SK-N-SH (cell line): Measurements from ENCODE around the gene TRAPPC12. TPM values are rescaled to one million over a fixed set of nuclear protein-coding genes. Genes with fewer than 3 reads are reported as not detected.

ENCODE experiments used
- CTCF ChIA-PET: fragments of 300-600, 350-600 bp; formaldehyde crosslinking; extraction: SDS; loops from one replicate; lab custom pipeline; 2021; lab: Yijun Ruan, JAX
- POLR2A ChIA-PET: fragments of 350-600 bp; sonication (Branson Sonifier 250); formaldehyde crosslinking; extraction: SDS; loops from one replicate; lab custom pipeline; 2020; ENCODE audit warnings: antibody characterized with exemption, inconsistent platforms; lab: Yijun Ruan, JAX
- DNase-seq: peaks from one replicate; pipeline ENCODE4 v3.0.0; 2012
- H2AFZ ChIP-seq: fragments of 200-600 bp; sonication (generic); 2 replicates; pipeline ENCODE4 v1.8.1; 2016; ENCODE audit warnings: antibody characterized with exemption, mild to moderate bottlenecking, low read depth
- H3F3A ChIP-seq: fragments of 200-600 bp; sonication (generic); replicated peaks from 2 replicates; pipeline ENCODE3; 2016; ENCODE audit warnings: antibody characterized with exemption, mild to moderate bottlenecking; ENCODE audit not compliant: insufficient read depth
- H3K27ac ChIP-seq, 2 experiments: fragments of 200-500 bp in 1 of 2; fragments of 200-600 bp in 1 of 2; sonication (Bioruptor generic) in 1 of 2; sonication (generic), shearing (Covaris generic) in 1 of 2; 2 replicates each; pipeline versions ENCODE4 v1.5.1 to v1.6.1; 2014 to 2016; ENCODE audit warnings: low read depth in 2 of 2, inconsistent platforms in 1 of 2, low read length in 1 of 2, mild to moderate bottlenecking in 1 of 2, mixed read lengths in 1 of 2
- H3K27me3 ChIP-seq: fragments of 200-600 bp; sonication (generic), shearing (Covaris generic); 2 replicates; pipeline ENCODE4 v1.6.1; 2016; ENCODE audit warnings: mixed run types; ENCODE audit not compliant: insufficient read depth
- H3K36me3 ChIP-seq, 2 experiments: fragments of 200-500 bp in 1 of 2; fragments of 200-600 bp in 1 of 2; sonication (Bioruptor generic) in 1 of 2; sonication (generic) in 1 of 2; replicated peaks in 1 of 2; 2 replicates each; pipeline versions ENCODE3 to v1.5.1; 2014 to 2016; ENCODE audit warnings: low read length in 1 of 2, mild to moderate bottlenecking in 1 of 2; ENCODE audit not compliant: insufficient read depth in 2 of 2, control insufficient read depth in 1 of 2
- H3K4me1 ChIP-seq, 2 experiments: fragments of 200-500 bp in 1 of 2; fragments of 200-600 bp in 1 of 2; sonication (Bioruptor generic) in 1 of 2; sonication (generic), shearing (Covaris generic) in 1 of 2; 2 replicates each; pipeline versions ENCODE4 v1.5.1 to v1.6.1; 2014 to 2016; ENCODE audit warnings: low read depth in 1 of 2, low read length in 1 of 2, mixed run types in 1 of 2; ENCODE audit not compliant: insufficient read depth in 2 of 2, control insufficient read depth in 1 of 2
- H3K4me2 ChIP-seq: fragments of 200-600 bp; sonication (generic), shearing (Covaris generic); 2 replicates; pipeline ENCODE4 v1.6.1; 2017; ENCODE audit warnings: mixed run types
- H3K4me3 ChIP-seq, 2 experiments: fragments of 200-500 bp in 1 of 2; fragments of 200-600 bp in 1 of 2; sonication (Bioruptor generic) in 1 of 2; sonication (generic), shearing (Covaris generic) in 1 of 2; 2 replicates each; pipeline versions ENCODE4 v1.5.1 to v1.8.1; 2014 to 2016; ENCODE audit warnings: low read depth in 2 of 2, inconsistent platforms in 1 of 2, low read length in 1 of 2, mild to moderate bottlenecking in 1 of 2, mixed read lengths in 1 of 2, moderate library complexity in 1 of 2
- H3K79me2 ChIP-seq: fragments of 200-600 bp; sonication (generic); 2 replicates; pipeline ENCODE4 v1.8.1; 2017; ENCODE audit warnings: mild to moderate bottlenecking; ENCODE audit not compliant: insufficient read depth
- H3K9ac ChIP-seq: fragments of 200-600 bp; sonication (generic); 2 replicates; pipeline ENCODE4 v1.6.1; 2017; ENCODE audit warnings: mixed run types
- H3K9me2 ChIP-seq: fragments of 200-600 bp; sonication (generic); 2 replicates; pipeline ENCODE4 v1.6.1; 2017; ENCODE audit warnings: mixed run types
- H3K9me3 ChIP-seq: fragments of 200-600 bp; sonication (generic); 2 replicates; pipeline ENCODE4 v1.6.1; 2017; ENCODE audit warnings: mixed run types, mild to moderate bottlenecking, moderate library complexity
- H4K20me1 ChIP-seq: fragments of 200-600 bp; sonication (generic); 2 replicates; pipeline ENCODE4 v1.6.1; 2017; ENCODE audit warnings: mild to moderate bottlenecking, mixed run types; ENCODE audit not compliant: insufficient read depth
- ELF1 ChIP-seq: IDR thresholded peaks from 2 replicates; pipeline ENCODE4 v1.4.0; 2012
- EP300 ChIP-seq, 2 experiments: IDR thresholded peaks; 2 replicates each; pipeline versions ENCODE4 v1.4.0 to v1.6.1; 2012; ENCODE audit warnings: borderline replicate concordance in 1 of 2, low read depth in 1 of 2, low read length in 1 of 2
- FOSL2 ChIP-seq: IDR thresholded peaks from 2 replicates; pipeline ENCODE4 v1.4.0; 2012; ENCODE audit warnings: low read depth, mild to moderate bottlenecking, moderate library complexity, borderline replicate concordance
- FOXM1 ChIP-seq: IDR thresholded peaks from 2 replicates; pipeline ENCODE4 v1.4.0; 2012; ENCODE audit warnings: low read depth, mild to moderate bottlenecking
- GABPA ChIP-seq: IDR thresholded peaks from 2 replicates; pipeline ENCODE4 v1.4.0; 2012; ENCODE audit warnings: low read depth, mild to moderate bottlenecking
- IRF3 ChIP-seq: fragments of 150-350 bp; IDR thresholded peaks from 2 replicates; pipeline ENCODE4 v1.6.1; 2016; ENCODE audit warnings: mild to moderate bottlenecking, low read depth, low read length
- MEF2A ChIP-seq: IDR thresholded peaks from 2 replicates; pipeline ENCODE4 v1.4.0; 2012; ENCODE audit warnings: low read depth, borderline replicate concordance
- MXI1 ChIP-seq: IDR thresholded peaks from 2 replicates; pipeline ENCODE4 v1.6.1; 2012; ENCODE audit warnings: mild to moderate bottlenecking, low read depth, low read length, improper control_type of control experiment
- NFIC ChIP-seq: IDR thresholded peaks from 2 replicates; pipeline ENCODE4 v1.4.0; 2012; ENCODE audit warnings: borderline replicate concordance
- NRF1 ChIP-seq: IDR thresholded peaks from 2 replicates; pipeline ENCODE4 v1.6.1; 2012; ENCODE audit warnings: low read depth, mild to moderate bottlenecking, low read length
- RAD21 ChIP-seq: IDR thresholded peaks from 2 replicates; pipeline ENCODE4 v1.6.1; 2012; ENCODE audit warnings: mild to moderate bottlenecking, low read length
- RCOR1 ChIP-seq: fragments of 150-350 bp; IDR thresholded peaks from 2 replicates; pipeline ENCODE4 v1.6.1; 2017; ENCODE audit warnings: antibody characterized with exemption, low read length
- RXRA ChIP-seq: IDR thresholded peaks from 2 replicates; pipeline ENCODE4 v1.4.0; 2012; ENCODE audit warnings: low read depth, mild to moderate bottlenecking, borderline replicate concordance
- SMC3 ChIP-seq: IDR thresholded peaks from 2 replicates; pipeline ENCODE4 v1.6.1; 2012; ENCODE audit warnings: low read depth, low read length, improper control_type of control experiment
- TCF12 ChIP-seq: IDR thresholded peaks from 2 replicates; pipeline ENCODE4 v1.4.0; 2012
- USF1 ChIP-seq: IDR thresholded peaks from 2 replicates; pipeline ENCODE4 v1.4.0; 2012; ENCODE audit warnings: low read depth, borderline replicate concordance
- USF2 ChIP-seq: fragments of 150-350 bp; IDR thresholded peaks from 2 replicates; pipeline ENCODE4 v1.6.1; 2017; ENCODE audit warnings: antibody characterized with exemption, low read length, low read depth, borderline replicate concordance
- YY1 ChIP-seq: IDR thresholded peaks from 2 replicates; pipeline ENCODE4 v1.4.0; 2012; ENCODE audit warnings: low read depth, mild to moderate bottlenecking
- WGBS: methylation state at CpG from one replicate; pipeline ENCODE4 v1.1.6; 2017; ENCODE audit warnings: low lambda C conversion rate; 5-methylcytosine and 5-hydroxymethylcytosine counted together
- polyA plus RNA-seq, 3 experiments: library from polyadenylated mRNA; depleted of rRNA; stranded (reverse); fragments of >200 nt; gene quantifications; 2 replicates each; pipeline ENCODE4 v1.2.3, GENCODE V29; 2012
- TF ChIP-seq, protein P1 (sequence below): IDR thresholded peaks from 2 replicates; pipeline ENCODE4 v1.4.0; 2012; ENCODE audit warnings: low read depth, borderline replicate concordance

Gene TRAPPC12
- polyA plus RNA-seq, 1 of the 3 experiments (the other 2 are of a cell fraction) = 83.3 TPM

GRCh38 chr2:3434654-3435053 lies 55.2 kb downstream of the TRAPPC12 start:
- POLR2A ChIA-PET = interaction anchor here (0.6 kb wide), 1 partner anchor 25 kb away, joined by 3 read pairs; no protein-coding TSS in a partner anchor
- no peaks in the 10 kb centered on the region for H3K9me2 ChIP-seq

GRCh38 chr2:3435445-3435844 lies 56.0 kb downstream of the TRAPPC12 start:
- no peak overlapping the region for H3K4me3 ChIP-seq
- no peak overlapping the region for H3K4me2 ChIP-seq
- no peak overlapping the region for H3K9ac ChIP-seq
- H3K79me2 ChIP-seq = no peaks in the 10 kb centered on the region; the same call in 1 of the 2 replicates
- peaks cover 35 to 55% of the 10 kb centered on the region in 2 experiments for H3K36me3 ChIP-seq
- H3K9me3 ChIP-seq = no peaks in the 10 kb centered on the region
- peaks cover 0 to 23% of the 10 kb centered on the region in 2 experiments; a peak in 2 of 4 replicates for H3K4me1 ChIP-seq
- H3K9me2 ChIP-seq = no peaks in the 10 kb centered on the region
- H3K27ac ChIP-seq = no peak overlapping the region
- peaks cover 6% of the 10 kb centered on the region for H3F3A ChIP-seq
- WGBS = 95% methylated on average over 5 of the region's 5 CpGs
- no peak overlapping the region for H2AFZ ChIP-seq
- DNase-seq = no peak
- ChIA-PET POLR2A (no interaction called here), CTCF (interaction anchor here (0.7 to 5.0 kb wide), 4 partner anchors 12 to 140 kb away, joined by 3 to 57 read pairs (median 4); no protein-coding TSS in a partner anchor)
- no peaks in the 10 kb centered on the region for H3K27me3 ChIP-seq
- H4K20me1 ChIP-seq = no peaks in the 10 kb centered on the region
- TF ChIP-seq GABPA = no peak
- no peak for TF ChIP-seq TCF12
- no peak for TF ChIP-seq RCOR1
- no peak for TF ChIP-seq FOSL2
- TF ChIP-seq IRF3 = no peak
- TF ChIP-seq USF2 = no peak
- TF ChIP-seq MXI1 = no peak
- TF ChIP-seq RXRA = no peak
- no peak for TF ChIP-seq RAD21
- no peak for TF ChIP-seq EP300 (IDR thresholded peaks at IDR 0.05; ENCODE audit: borderline replicate concordance in 1 of 2, low read depth in 1 of 2, low read length in 1 of 2)
- TF ChIP-seq FOXM1 = no peak
- TF ChIP-seq YY1 = no peak
- no peak for TF ChIP-seq NRF1
- no peak for TF ChIP-seq SMC3

More at GRCh38 chr2:3434654-3435053, 55.2 kb downstream of the TRAPPC12 start:
- Histone ChIP-seq H3K9me3 (no peaks in the 10 kb centered on the region), H2AFZ (no peak overlapping the region), H4K20me1 (no peaks in the 10 kb centered on the region), H3F3A (peaks cover 6% of the 10 kb centered on the region), H3K4me2 (no peak overlapping the region), H3K79me2 (no peaks in the 10 kb centered on the region), H3K27ac (peak overlapping the region in 1 of 2 experiments; percentile 54; a peak in 2 of 4 replicates), H3K4me1 (peaks cover 5 to 28% of the 10 kb centered on the region in 2 experiments; a peak in 2 of 4 replicates), H3K36me3 (peaks cover 41 to 63% of the 10 kb centered on the region in 2 experiments), H3K4me3 (no peak overlapping the region), H3K9ac (no peak overlapping the region), H3K27me3 (no peaks in the 10 kb centered on the region)
- CTCF ChIA-PET = interaction anchor here (0.7 to 5.0 kb wide), 7 partner anchors 8 to 216 kb away, joined by 3 to 57 read pairs (median 5); no protein-coding TSS in a partner anchor
- 82% methylated on average over 11 of the region's 11 CpGs for WGBS
- peak; percentile 44 for DNase-seq
- TF ChIP-seq NRF1 (no peak), NFIC (no peak), MEF2A (no peak), ELF1 (no peak), FOXM1 (no peak), USF1 (no peak), USF2 (no peak), FOSL2 (no peak), RCOR1 (no peak)
- TF ChIP-seq, protein P1, sequence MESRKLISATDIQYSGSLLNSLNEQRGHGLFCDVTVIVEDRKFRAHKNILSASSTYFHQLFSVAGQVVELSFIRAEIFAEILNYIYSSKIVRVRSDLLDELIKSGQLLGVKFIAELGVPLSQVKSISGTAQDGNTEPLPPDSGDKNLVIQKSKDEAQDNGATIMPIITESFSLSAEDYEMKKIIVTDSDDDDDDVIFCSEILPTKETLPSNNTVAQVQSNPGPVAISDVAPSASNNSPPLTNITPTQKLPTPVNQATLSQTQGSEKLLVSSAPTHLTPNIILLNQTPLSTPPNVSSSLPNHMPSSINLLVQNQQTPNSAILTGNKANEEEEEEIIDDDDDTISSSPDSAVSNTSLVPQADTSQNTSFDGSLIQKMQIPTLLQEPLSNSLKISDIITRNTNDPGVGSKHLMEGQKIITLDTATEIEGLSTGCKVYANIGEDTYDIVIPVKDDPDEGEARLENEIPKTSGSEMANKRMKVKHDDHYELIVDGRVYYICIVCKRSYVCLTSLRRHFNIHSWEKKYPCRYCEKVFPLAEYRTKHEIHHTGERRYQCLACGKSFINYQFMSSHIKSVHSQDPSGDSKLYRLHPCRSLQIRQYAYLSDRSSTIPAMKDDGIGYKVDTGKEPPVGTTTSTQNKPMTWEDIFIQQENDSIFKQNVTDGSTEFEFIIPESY = no peak
